ENCODE data around the gene IQSEC3. TPM values are rescaled to one million over a fixed set of nuclear protein-coding genes. Genes with fewer than 3 reads are reported as not detected.

IQSEC3 gene
- total and polyA plus RNA-seq, 8 donors: 0.16 to 10.1 (median 1.2) TPM

DNA sequence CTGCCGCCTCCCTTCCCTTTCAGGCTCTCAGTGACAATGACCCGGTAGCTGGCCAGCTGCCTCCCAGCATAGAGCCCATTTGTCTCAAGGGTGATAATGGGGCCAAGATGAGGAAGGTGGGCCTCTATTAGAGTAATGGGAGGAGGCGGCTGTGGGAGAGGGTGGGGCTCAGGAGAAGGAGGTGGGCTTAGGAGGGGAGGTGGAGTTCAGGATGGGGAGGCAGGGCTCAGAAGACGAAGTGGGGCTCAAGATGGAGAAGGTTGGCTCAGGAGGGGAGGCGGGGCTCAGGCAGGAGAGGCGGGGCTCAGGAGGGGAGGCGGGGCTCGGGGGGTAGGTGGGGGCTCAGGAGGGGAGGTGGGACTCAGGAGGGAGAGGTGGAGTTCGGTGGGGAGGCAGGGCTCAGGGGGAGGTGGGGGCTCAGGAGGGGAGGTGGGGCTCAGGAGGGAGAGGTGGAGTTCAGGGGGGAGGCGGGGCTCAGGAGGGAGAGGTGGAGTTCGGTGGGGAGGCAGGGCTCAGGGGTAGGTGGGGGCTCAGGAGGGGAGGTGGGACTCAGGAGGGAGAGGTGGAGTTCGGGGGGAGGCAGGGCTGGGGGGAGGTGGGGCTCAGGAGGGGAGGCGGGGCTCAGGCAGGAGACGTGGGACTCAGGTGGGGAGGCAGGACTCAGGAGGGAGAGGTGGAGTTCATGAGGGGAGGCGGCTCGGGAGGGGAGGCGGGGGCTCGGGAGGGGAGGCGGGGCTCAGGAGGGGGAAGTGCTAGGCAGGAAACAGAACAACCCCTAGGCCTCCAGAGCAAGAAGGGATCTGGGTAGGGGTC, 36.8 kb downstream of the IQSEC3 start:
- H3K27me3 ChIP-seq: peaks cover 0 to 10% (median 0%) of the 10 kb centered on the region in 4 donors
- H3K9me3 ChIP-seq: no peaks in the 10 kb centered on the region
- H3K36me3 ChIP-seq: no peaks in the 10 kb centered on the region
- WGBS, 2 donors: 65 to 72% methylated on average over 16 of the region's 19 CpGs
- H3K4me3 ChIP-seq: no peak overlapping the region
- no peak for FAIRE-seq
- no peaks in the 10 kb centered on the region for H3K4me1 ChIP-seq
- TF ChIP-seq, protein P1, sequence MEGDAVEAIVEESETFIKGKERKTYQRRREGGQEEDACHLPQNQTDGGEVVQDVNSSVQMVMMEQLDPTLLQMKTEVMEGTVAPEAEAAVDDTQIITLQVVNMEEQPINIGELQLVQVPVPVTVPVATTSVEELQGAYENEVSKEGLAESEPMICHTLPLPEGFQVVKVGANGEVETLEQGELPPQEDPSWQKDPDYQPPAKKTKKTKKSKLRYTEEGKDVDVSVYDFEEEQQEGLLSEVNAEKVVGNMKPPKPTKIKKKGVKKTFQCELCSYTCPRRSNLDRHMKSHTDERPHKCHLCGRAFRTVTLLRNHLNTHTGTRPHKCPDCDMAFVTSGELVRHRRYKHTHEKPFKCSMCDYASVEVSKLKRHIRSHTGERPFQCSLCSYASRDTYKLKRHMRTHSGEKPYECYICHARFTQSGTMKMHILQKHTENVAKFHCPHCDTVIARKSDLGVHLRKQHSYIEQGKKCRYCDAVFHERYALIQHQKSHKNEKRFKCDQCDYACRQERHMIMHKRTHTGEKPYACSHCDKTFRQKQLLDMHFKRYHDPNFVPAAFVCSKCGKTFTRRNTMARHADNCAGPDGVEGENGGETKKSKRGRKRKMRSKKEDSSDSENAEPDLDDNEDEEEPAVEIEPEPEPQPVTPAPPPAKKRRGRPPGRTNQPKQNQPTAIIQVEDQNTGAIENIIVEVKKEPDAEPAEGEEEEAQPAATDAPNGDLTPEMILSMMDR (IDR thresholded peaks at IDR 0.05): no peak
- intact Hi-C loops (cut with DNase I): no loop called here
- H3K27ac ChIP-seq: no peak overlapping the region
- peak in 1 of 6 donors; percentile 44 for DNase-seq
- no peak for ATAC-seq

DNA sequence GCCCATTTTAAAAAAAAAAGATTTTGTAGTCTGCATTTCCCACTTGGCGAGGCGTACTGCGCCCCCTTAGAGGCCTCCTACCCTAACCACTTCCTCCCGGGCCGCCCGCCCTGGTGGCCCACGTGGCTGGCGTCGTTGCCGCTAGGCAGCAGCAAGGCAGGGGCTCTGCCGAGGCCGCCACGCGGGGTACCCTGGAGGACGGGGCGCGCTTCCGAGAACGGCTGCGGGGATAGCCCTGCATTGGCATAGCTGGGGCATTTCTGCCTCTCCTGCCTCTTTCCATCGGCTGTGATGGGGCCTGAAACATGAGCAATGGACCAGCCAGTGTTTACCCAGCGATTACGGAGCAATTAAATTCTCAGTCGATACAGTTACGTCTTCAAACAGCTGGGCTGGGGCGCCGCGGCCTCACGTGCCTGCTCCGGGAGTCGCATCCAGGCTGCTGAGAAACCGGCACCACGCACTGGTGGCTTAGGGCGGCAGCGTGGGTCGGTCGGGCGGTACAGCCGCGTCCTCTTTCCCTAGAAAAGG, 38.0 kb downstream of the IQSEC3 start:
- ATAC-seq (peak in 3 of 4 donors; percentile 18 to 64 (median 54)), FAIRE-seq (no peak)

DNA sequence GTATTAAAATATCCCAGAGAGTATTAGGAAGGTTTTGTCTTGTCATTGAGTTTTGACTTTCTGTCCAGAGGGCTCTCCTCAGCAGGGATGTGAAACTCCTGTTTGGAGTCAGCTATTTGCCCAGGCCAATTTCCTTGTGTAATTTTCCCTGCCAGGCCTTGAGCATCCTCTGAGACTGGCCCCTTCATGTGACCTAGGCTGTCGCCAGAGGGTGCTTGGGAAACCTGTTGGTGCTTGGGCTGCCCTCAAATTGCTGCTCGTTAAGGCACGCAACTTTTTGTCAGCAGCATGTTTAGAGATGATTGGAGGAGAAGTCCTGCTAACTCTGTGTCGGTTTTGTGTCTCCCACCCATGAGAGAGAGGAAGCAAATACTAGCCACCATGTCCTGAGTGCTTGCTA, 39.1 kb downstream of the IQSEC3 start:
- FAIRE-seq (no peak), DNase-seq (no peak), ATAC-seq (no peak)
- Histone ChIP-seq H3K36me3 (no peaks in the 10 kb centered on the region), H3K27me3 (peaks cover 0 to 10% (median 0%) of the 10 kb centered on the region in 4 donors), H3K27ac (no peak overlapping the region), H3K4me3 (no peak overlapping the region), H3K4me1 (no peaks in the 10 kb centered on the region), H3K9me3 (no peaks in the 10 kb centered on the region)
- intact Hi-C loops (cut with DNase I): no loop called here
- 62 to 72% methylated on average over 4 of the region's 4 CpGs for WGBS, 2 donors
- TF ChIP-seq, protein P1 (IDR thresholded peaks at IDR 0.05): no peak

More for the DNA sequence above, 38.0 kb downstream of the IQSEC3 start:
- Histone ChIP-seq H3K27me3 (peaks cover 0 to 10% (median 0%) of the 10 kb centered on the region in 4 donors), H3K4me3 (no peak overlapping the region), H3K36me3 (no peaks in the 10 kb centered on the region), H3K9me3 (no peaks in the 10 kb centered on the region), H3K27ac (no peak overlapping the region), H3K4me1 (no peaks in the 10 kb centered on the region)
- 20 to 24% methylated on average over 40 of the region's 40 CpGs for WGBS, 2 donors
- TF ChIP-seq, protein P1 (IDR thresholded peaks at IDR 0.05): no peak
- intact Hi-C loops (cut with DNase I): no loop called here
- DNase-seq: peak in 1 of 6 donors; percentile 55

DNA sequence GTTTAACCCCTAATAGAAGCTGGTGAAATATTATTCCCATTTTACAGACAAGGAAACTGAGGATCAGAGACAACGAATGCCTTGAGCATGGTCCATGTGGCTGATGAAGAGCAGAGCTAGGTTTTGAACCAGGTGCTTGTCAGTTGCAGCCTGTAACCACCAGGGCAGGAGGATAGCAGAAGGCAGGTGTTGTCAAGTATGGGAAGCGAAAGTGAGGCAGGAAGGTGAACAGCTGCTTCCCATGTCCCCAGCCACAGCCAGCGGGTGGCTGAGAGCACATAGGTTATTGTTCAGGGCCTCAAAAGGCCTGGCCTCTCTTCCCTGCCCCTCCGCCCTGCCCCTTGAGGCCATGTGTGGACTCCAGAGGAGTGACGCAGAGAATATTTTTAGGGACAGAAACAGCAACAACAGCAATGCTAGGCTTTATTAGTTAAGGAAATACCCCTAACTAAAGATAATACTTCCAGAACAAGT, 39.6 kb downstream of the IQSEC3 start:
- FAIRE-seq: no peak
- 77 to 78% methylated on average over 5 of the region's 5 CpGs for WGBS, 2 donors
- intact Hi-C loops (cut with DNase I): no loop called here
- Histone ChIP-seq H3K27ac (no peak overlapping the region), H3K36me3 (no peaks in the 10 kb centered on the region), H3K9me3 (no peaks in the 10 kb centered on the region), H3K4me1 (no peaks in the 10 kb centered on the region), H3K4me3 (no peak overlapping the region), H3K27me3 (peaks cover 0 to 10% (median 0%) of the 10 kb centered on the region in 4 donors)
- TF ChIP-seq, protein P1 (IDR thresholded peaks at IDR 0.05): no peak
- ATAC-seq: no peak
- DNase-seq: no peak
